ENCODE measurements around the gene NEUROG2.

DNA sequence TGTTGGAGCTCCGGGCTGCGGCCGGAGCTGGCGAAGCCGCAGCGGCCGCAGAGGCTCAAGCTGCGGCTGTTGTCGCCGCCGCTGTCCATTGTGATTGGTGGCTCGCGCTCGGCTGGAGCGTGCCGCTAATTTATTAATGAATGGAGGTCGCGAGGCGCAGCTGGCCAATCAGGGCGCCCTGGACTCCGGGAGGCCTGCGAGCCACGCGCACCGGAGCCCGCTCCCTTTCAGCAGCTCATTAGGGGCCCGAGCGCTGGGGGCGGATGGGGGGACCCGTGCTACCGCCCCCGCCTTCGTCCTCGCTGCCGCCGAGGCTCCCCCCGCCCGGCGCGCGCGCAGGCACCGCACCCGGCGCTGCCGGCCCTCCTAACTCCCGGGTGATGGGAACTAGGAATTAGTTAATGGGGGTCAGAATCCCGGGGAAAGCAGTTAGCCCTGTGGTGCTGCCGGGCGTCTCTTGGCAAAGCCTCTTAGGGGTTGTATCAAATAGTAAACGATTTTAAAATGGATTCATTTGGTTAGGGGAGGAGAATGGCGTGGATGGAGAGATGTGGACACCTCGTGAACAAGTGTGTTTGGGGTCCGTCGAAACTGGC, 589 bp upstream of the NEUROG2 start:
- TF ChIP-seq, protein P1, sequence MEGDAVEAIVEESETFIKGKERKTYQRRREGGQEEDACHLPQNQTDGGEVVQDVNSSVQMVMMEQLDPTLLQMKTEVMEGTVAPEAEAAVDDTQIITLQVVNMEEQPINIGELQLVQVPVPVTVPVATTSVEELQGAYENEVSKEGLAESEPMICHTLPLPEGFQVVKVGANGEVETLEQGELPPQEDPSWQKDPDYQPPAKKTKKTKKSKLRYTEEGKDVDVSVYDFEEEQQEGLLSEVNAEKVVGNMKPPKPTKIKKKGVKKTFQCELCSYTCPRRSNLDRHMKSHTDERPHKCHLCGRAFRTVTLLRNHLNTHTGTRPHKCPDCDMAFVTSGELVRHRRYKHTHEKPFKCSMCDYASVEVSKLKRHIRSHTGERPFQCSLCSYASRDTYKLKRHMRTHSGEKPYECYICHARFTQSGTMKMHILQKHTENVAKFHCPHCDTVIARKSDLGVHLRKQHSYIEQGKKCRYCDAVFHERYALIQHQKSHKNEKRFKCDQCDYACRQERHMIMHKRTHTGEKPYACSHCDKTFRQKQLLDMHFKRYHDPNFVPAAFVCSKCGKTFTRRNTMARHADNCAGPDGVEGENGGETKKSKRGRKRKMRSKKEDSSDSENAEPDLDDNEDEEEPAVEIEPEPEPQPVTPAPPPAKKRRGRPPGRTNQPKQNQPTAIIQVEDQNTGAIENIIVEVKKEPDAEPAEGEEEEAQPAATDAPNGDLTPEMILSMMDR (IDR thresholded peaks at IDR 0.05; ENCODE audit: insufficient read depth, low read depth, low read length), result no peak
- peak; percentile 98 for TF ChIP-seq EZH2 (IDR thresholded peaks at IDR 0.05; ENCODE audit: insufficient read depth, low read length)
